A549 (cell line): ENCODE measurements around the gene SEMA3C. TPM values are rescaled to one million over a fixed set of nuclear protein-coding genes. Genes with fewer than 3 reads are reported as not detected.

Source experiments
- ATAC-seq, 2 experiments: fragments of 200-7000 bp in 1 of 2; fragments of >200 bp in 1 of 2; cut with Nextera tagmentation in 1 of 2; cut with Tn5 transposase in 1 of 2; 3 replicates each; pipeline versions ENCODE4 v1.8.0 to v1.9.1; 2018 to 2020; ENCODE audit warnings: mild to moderate bottlenecking in 1 of 2, moderate library complexity in 1 of 2
- CTCF ChIA-PET: fragments of 300-600 bp; sonication (Branson Sonifier 250); formaldehyde crosslinking; extraction: SDS; loops from one replicate; lab custom pipeline; 2021; ENCODE audit warnings: antibody characterized with exemption, inconsistent platforms; lab: Yijun Ruan, JAX
- POLR2A ChIA-PET: fragments of 350-600 bp; formaldehyde crosslinking; extraction: SDS; loops from one replicate; lab custom pipeline; 2021; ENCODE audit warnings: antibody characterized with exemption, inconsistent platforms; lab: Yijun Ruan, JAX
- DNase-seq, 2 experiments: peaks; one replicate each; pipeline versions ENCODE4 v3.0.0 to v3.0.0-alpha.2; 2011 to 2016; ENCODE audit warnings: low read depth in 1 of 2, low spot score in 1 of 2
- FAIRE-seq: peaks from 2 replicates; lab custom pipeline; 2011; peaks lifted over from hg19 to GRCh38; lab: Jason Lieb, UNC
- H3K27ac ChIP-seq, 2 experiments: fragments of >200 bp; sonication (Bioruptor Twin); formaldehyde crosslinking; 3 replicates each; pipeline ENCODE4 v1.5.1; 2016 to 2017
- H3K4me1 ChIP-seq: fragments of >200 bp; sonication (Bioruptor Twin); formaldehyde crosslinking; 3 replicates; pipeline ENCODE4 v1.6.1; 2016
- H3K4me2 ChIP-seq: fragments of >200 bp; sonication (Bioruptor Twin); formaldehyde crosslinking; 3 replicates; pipeline ENCODE4 v1.6.1; 2016
- H3K4me3 ChIP-seq: fragments of >200 bp; sonication (Bioruptor Twin); formaldehyde crosslinking; 3 replicates; pipeline ENCODE4 v1.5.1; 2016
- H3K9me3 ChIP-seq: fragments of >200 bp; sonication (Bioruptor Twin); formaldehyde crosslinking; 3 replicates; pipeline ENCODE4 v1.6.1; 2016
- BCL3 ChIP-seq: fragments of >200 bp; sonication (Bioruptor Twin); formaldehyde crosslinking; IDR thresholded peaks from 3 replicates; pipeline ENCODE4 v1.6.1; 2016
- CBX2 ChIP-seq: fragments of 200-600 bp; sonication (generic); IDR thresholded peaks from 2 replicates; pipeline ENCODE4 v1.6.1; 2016; ENCODE audit warnings: low read depth, mild to moderate bottlenecking, borderline replicate concordance
- CEBPB ChIP-seq, 2 experiments: fragments of >200 bp in 1 of 2; sonication (Bioruptor Twin) in 1 of 2; formaldehyde crosslinking in 1 of 2; IDR thresholded peaks; 2 replicates each; pipeline ENCODE4 v1.6.1; 2012 to 2016
- E2F6 ChIP-seq: IDR thresholded peaks from 2 replicates; pipeline ENCODE4 v1.6.1; 2012; ENCODE audit warnings: low read depth, borderline replicate concordance
- EHMT2 ChIP-seq: fragments of 200-600 bp; sonication (generic); IDR thresholded peaks from 2 replicates; pipeline ENCODE4 v1.6.1; 2016; ENCODE audit warnings: antibody characterized with exemption, low read depth, mild to moderate bottlenecking, moderate library complexity
- HDAC2 ChIP-seq: fragments of 200-600 bp; sonication (generic); IDR thresholded peaks from 2 replicates; pipeline ENCODE4 v1.6.1; 2016
- HES2 ChIP-seq: fragments of >200 bp; sonication (Bioruptor Twin); formaldehyde crosslinking; IDR thresholded peaks from 2 replicates; pipeline ENCODE4 v1.6.1; 2016
- HOXB13 ChIP-seq: fragments of 250-450 bp; sonication (Bioruptor Pico); IDR thresholded peaks from 2 replicates; pipeline ENCODE4 v1.5.0; 2020; ENCODE audit warnings: low read depth, mild to moderate bottlenecking, moderate library complexity
- KDM1A ChIP-seq: fragments of 200-600 bp; sonication (generic); IDR thresholded peaks from 2 replicates; pipeline ENCODE4 v1.6.1; 2016; ENCODE audit warnings: low read depth, mild to moderate bottlenecking
- NPAS2 ChIP-seq: fragments of 250-450 bp; sonication (Bioruptor Pico); IDR thresholded peaks from 2 replicates; pipeline ENCODE4 v1.8.0; 2022; ENCODE audit warnings: mild to moderate bottlenecking, moderate library complexity, borderline replicate concordance
- PBX3 ChIP-seq: IDR thresholded peaks from 2 replicates; pipeline ENCODE4 v1.6.1; 2012
- PHF8 ChIP-seq: fragments of 200-600 bp; sonication (generic); IDR thresholded peaks from 2 replicates; pipeline ENCODE4 v1.6.1; 2016; ENCODE audit warnings: low read depth, mild to moderate bottlenecking, antibody characterized with exemption, moderate library complexity, borderline replicate concordance
- RAD21 ChIP-seq, 2 experiments: fragments of >200 bp in 1 of 2; sonication (Bioruptor Twin) in 1 of 2; formaldehyde crosslinking in 1 of 2; IDR thresholded peaks in 1 of 2; conservative IDR thresholded peaks in 1 of 2; 2 replicates in 1 of 2; 3 replicates in 1 of 2; pipeline ENCODE4 v1.6.1; 2012 to 2018; ENCODE audit warnings: inconsistent platforms in 1 of 2
- RARB ChIP-seq: fragments of 250-450 bp; sonication (Bioruptor Pico); IDR thresholded peaks from 2 replicates; pipeline ENCODE4 v1.8.0; 2021; ENCODE audit warnings: mild to moderate bottlenecking, moderate library complexity
- RFX5 ChIP-seq: fragments of 450-650 bp; IDR thresholded peaks from 2 replicates; pipeline ENCODE4 v1.7.1; 2014; ENCODE audit warnings: antibody characterized with exemption, mild to moderate bottlenecking, moderate library complexity
- RNF2 ChIP-seq: fragments of 200-600 bp; sonication (generic); IDR thresholded peaks from 2 replicates; pipeline ENCODE4 v1.6.1; 2016; ENCODE audit warnings: low read depth, mild to moderate bottlenecking, antibody characterized with exemption, moderate library complexity, borderline replicate concordance
- SMC3 ChIP-seq: fragments of >200 bp; sonication (Bioruptor Twin); formaldehyde crosslinking; IDR thresholded peaks from 3 replicates; pipeline ENCODE4 v1.6.1; 2018; ENCODE audit warnings: inconsistent platforms
- SREBF2 ChIP-seq: fragments of 450-650 bp; IDR thresholded peaks from 2 replicates; pipeline ENCODE4 v1.6.1; 2014; ENCODE audit warnings: mild to moderate bottlenecking, moderate library complexity
- WGBS: methylation state at CpG from one replicate; pipeline ENCODE4 v1.1.6; 2017; ENCODE audit errors: missing lambda C conversion rate; 5-methylcytosine and 5-hydroxymethylcytosine counted together
- polyA plus RNA-seq, 4 experiments: library from polyadenylated mRNA; depleted of rRNA in 3 of 4; stranded (reverse); fragments of >200 nt; fragmentation: RNase III in 1 of 4; extraction: RNeasy Plus Mini Kit Qiagen cat#74134 plus additional on column Dnase treatment in 1 of 4; gene quantifications; 2 replicates in 3 of 4; 3 replicates in 1 of 4; pipeline ENCODE4 v1.2.3, GENCODE V29; 2011 to 2017

Gene SEMA3C
- polyA plus RNA-seq, 2 of the 4 experiments (the other 2 are of a cell fraction) = 78.1 to 212 TPM

GRCh38 chr7:80719261-80719660 lies 199.6 kb downstream of the SEMA3C start:
- no peak for DNase-seq
- H3K4me3 ChIP-seq = no peak overlapping the region
- H3K27ac ChIP-seq = peak overlapping the region; percentile 86 to 98; a peak in 5 of 6 replicates
- 84% methylated on average over 3 of the region's 3 CpGs for WGBS
- 0 out of 3 replicates have a peak, but pooled peaks cover 3% of the 10 kb centered on the region for H3K9me3 ChIP-seq
- POLR2A ChIA-PET = no interaction called here
- H3K4me1 ChIP-seq = peaks cover 36% of the 10 kb centered on the region
- FAIRE-seq = peak; percentile 23
- no peak for ATAC-seq
- TF ChIP-seq BCL3 = no peak
- CTCF ChIA-PET = interaction anchor here (1.3 kb wide), 1 partner anchor 20 kb away, joined by 3 read pairs; no protein-coding TSS in a partner anchor
- no peak overlapping the region for H3K4me2 ChIP-seq

- ChIA-PET POLR2A (no interaction called here), CTCF (no interaction called here)
- Histone ChIP-seq H3K27ac (peak overlapping the region in 1 of 2 experiments; percentile 13; a peak in 1 of 6 replicates), H3K4me1 (peaks cover 14% of the 10 kb centered on the region), H3K4me2 (no peak overlapping the region), H3K9me3 (no peaks in the 10 kb centered on the region), H3K4me3 (no peak overlapping the region)
- DNase-seq (peak in 1 of 2 experiments; percentile 38), FAIRE-seq (no peak), ATAC-seq (peak; percentile 43 to 53; a peak in 3 of 6 replicates)
- no peak for TF ChIP-seq HDAC2
- no peak for TF ChIP-seq CBX2
- no peak for TF ChIP-seq RAD21 (conservative IDR thresholded peaks at IDR 0.05 in 1 of 2, IDR thresholded peaks at IDR 0.05 in 1 of 2)
- no peak for TF ChIP-seq HES2
- TF ChIP-seq HOXB13 (CRISPR knock-in tag) = no peak
- no peak for TF ChIP-seq PBX3
- no peak for TF ChIP-seq RNF2
- TF ChIP-seq NPAS2 (CRISPR knock-in tag) = no peak
- no peak for TF ChIP-seq RFX5
- WGBS = 67% methylated on average over 2 of the region's 2 CpGs
These were observed 207.3 kb downstream of the SEMA3C start for GRCh38 chr7:80711531-80711930.

- WGBS = 93% methylated on average over 2 of the region's 2 CpGs
- DNase-seq = no peak
These were observed 210.7 kb downstream of the SEMA3C start for GRCh38 chr7:80708123-80708522.

GRCh38 chr7:80707318-80707717 lies 211.5 kb downstream of the SEMA3C start:
- TF ChIP-seq CEBPB (IDR thresholded peaks at IDR 0.05) (peak; percentile 33 to 68; a peak in 3 of 4 replicates), RARB (CRISPR knock-in tag) (no peak)
- H3K9me3 ChIP-seq = no peaks in the 10 kb centered on the region
- FAIRE-seq (peak; percentile 59), ATAC-seq (no peak), DNase-seq (no peak)
- peak overlapping the region; percentile 59 to 81 for H3K27ac ChIP-seq
- peak overlapping the region; percentile 35 for H3K4me2 ChIP-seq
- ChIA-PET POLR2A (no interaction called here), CTCF (interaction anchor here (0.6 to 0.7 kb wide), 2 partner anchors 8 to 751 kb away, joined by 3 to 4 read pairs; no protein-coding TSS in a partner anchor)
- H3K4me3 ChIP-seq = no peak overlapping the region
- 53% methylated on average over 1 of the region's 1 CpG for WGBS
- H3K4me1 ChIP-seq = peaks cover 42% of the 10 kb centered on the region

More at GRCh38 chr7:80708123-80708522, 210.7 kb downstream of the SEMA3C start:
- H3K9me3 ChIP-seq = no peaks in the 10 kb centered on the region
- ChIA-PET POLR2A (no interaction called here), CTCF (interaction anchor here (1.0 kb wide), 1 partner anchor 241 kb away, joined by 3 read pairs; no protein-coding TSS in a partner anchor)
- peaks cover 39% of the 10 kb centered on the region for H3K4me1 ChIP-seq
- H3K4me3 ChIP-seq = no peak overlapping the region
- ATAC-seq (no peak), FAIRE-seq (peak; percentile 13)
- H3K27ac ChIP-seq = peak overlapping the region; percentile 59 to 81; a peak in 4 of 6 replicates
- H3K4me2 ChIP-seq = no peak overlapping the region
- TF ChIP-seq SMC3 (no peak), PHF8 (no peak), KDM1A (no peak), SREBF2 (no peak), E2F6 (no peak), EHMT2 (no peak)
